Sigmoid colon (tissue), 7 donors: ENCODE data around the gene MCTP1. TPM values are rescaled to one million over a fixed set of nuclear protein-coding genes. Genes with fewer than 3 reads are reported as not detected.

Experiments used
- DNase-seq: peaks from one replicate; pipeline ENCODE4 v3.0.0-alpha.2; 2019
- H3K27ac ChIP-seq, 4 donors: fragments of 200-600 bp; sonication (generic); one replicate each; pipeline ENCODE4 v1.5.1; 2016 to 2019; ENCODE audit warnings: mild to moderate bottlenecking in 1 of 4
- H3K27me3 ChIP-seq, 3 donors: fragments of 200-600 bp; sonication (generic); one replicate each; pipeline ENCODE4 v1.5.1; 2019; ENCODE audit warnings: mild to moderate bottlenecking in 1 of 3
- H3K36me3 ChIP-seq, 4 donors: fragments of 200-600 bp; sonication (generic); one replicate each; pipeline ENCODE4 v1.5.1; 2016 to 2019
- H3K4me1 ChIP-seq, 4 donors: fragments of 200-600 bp; sonication (generic); one replicate each; pipeline ENCODE4 v1.5.1; 2017 to 2019
- H3K4me3 ChIP-seq, 4 donors: fragments of 200-600 bp; sonication (generic); one replicate each; pipeline ENCODE4 v1.5.1; 2017 to 2019; ENCODE audit warnings: mild to moderate bottlenecking in 2 of 4, moderate library complexity in 1 of 4
- H3K9me3 ChIP-seq, 4 donors: fragments of 200-600 bp in 3 of 4; sonication (generic) in 3 of 4; one replicate each; pipeline versions ENCODE4 v1.5.1 to v1.6.1; 2013 to 2019
- CTCF ChIP-seq, 4 experiments: fragments of 450-650 bp in 3 of 4; fragments of 200-600 bp in 1 of 4; IDR thresholded peaks; one replicate each; pipeline ENCODE4 v1.5.1; 2016 to 2019; ENCODE audit warnings: antibody characterized with exemption in 4 of 4, mild to moderate bottlenecking in 3 of 4, moderate library complexity in 2 of 4
- EP300 ChIP-seq, 4 donors: sonication (generic); formaldehyde crosslinking; IDR thresholded peaks; one replicate each; pipeline ENCODE4 v1.6.1; 2017; ENCODE audit warnings: antibody characterized with exemption in 4 of 4
- POLR2A ChIP-seq, 2 donors: fragments of 450-650 bp; IDR thresholded peaks; one replicate each; pipeline ENCODE4 v1.6.1; 2016; ENCODE audit warnings: antibody characterized with exemption in 2 of 2, mild to moderate bottlenecking in 2 of 2, moderate library complexity in 2 of 2
- POLR2AphosphoS5 ChIP-seq, 4 donors: sonication (generic); formaldehyde crosslinking; IDR thresholded peaks; one replicate each; pipeline ENCODE4 v1.6.1; 2017; ENCODE audit warnings: antibody characterized with exemption in 4 of 4
- whole genome bisulfite sequencing, 2 donors: extraction: QIAGEN DNeasy Blood & Tissue Kit; methylation state at CpG; one replicate each; pipeline ENCODE4 v1.1.7; 2013; 5-methylcytosine and 5-hydroxymethylcytosine counted together
- intact Hi-C: fragments of 100-400 bp; cut with DNase I; formaldehyde crosslinking; loops from one replicate; pipeline ENCODE4 v1.15.1; 2023
- polyA plus RNA-seq, 3 donors: library from polyadenylated mRNA; stranded (reverse); fragments of 200-250 nt; gene quantifications; one replicate each; pipeline ENCODE4 v1.2.3, GENCODE V29; 2013
- total RNA-seq, 4 donors: library from RNA; depleted of rRNA; stranded (reverse); fragments of >200 nt; gene quantifications; one replicate each; pipeline ENCODE4 v1.1.0, GENCODE V29; 2016
- donor health status: healthy with polysubstance abuse.
- donor health status: Bipolar disorder and iron deficiency.
- donor health status: healthy.

MCTP1 gene
- total and polyA plus RNA-seq, 7 donors: 2.1 to 20.5 (median 12.5) TPM

GRCh38 chr5:94857111-94857510 lies 427.8 kb downstream of the MCTP1 start:
- TF ChIP-seq POLR2A (IDR thresholded peaks at IDR 0.05): no peak
- TF ChIP-seq POLR2AphosphoS5 (IDR thresholded peaks at IDR 0.05): no peak
- no peak for DNase-seq
- Histone ChIP-seq H3K27me3 (no peaks in the 10 kb centered on the region), H3K4me3 (no peak overlapping the region), H3K4me1 (no peaks in the 10 kb centered on the region), H3K36me3 (no peaks in the 10 kb centered on the region), H3K27ac (no peak overlapping the region), H3K9me3 (no peaks in the 10 kb centered on the region)
- intact Hi-C loops: no loop called here
- 25 to 35% methylated on average over 2 of the region's 2 CpGs for WGBS, 2 donors

- WGBS, 2 donors: 58 to 81% methylated on average over 3 of the region's 3 CpGs
- no peak for DNase-seq
- Histone ChIP-seq H3K27ac (no peak overlapping the region), H3K4me3 (no peak overlapping the region), H3K4me1 (no peaks in the 10 kb centered on the region), H3K9me3 (no peaks in the 10 kb centered on the region), H3K27me3 (no peaks in the 10 kb centered on the region), H3K36me3 (no peaks in the 10 kb centered on the region)
- intact Hi-C loops: no loop called here
- TF ChIP-seq POLR2AphosphoS5 (IDR thresholded peaks at IDR 0.05): no peak
- no peak for TF ChIP-seq POLR2A (IDR thresholded peaks at IDR 0.05)
- no peak for TF ChIP-seq EP300 (IDR thresholded peaks at IDR 0.05)
- TF ChIP-seq CTCF (IDR thresholded peaks at IDR 0.05): no peak
These were observed 428.6 kb downstream of the MCTP1 start for GRCh38 chr5:94856257-94856800.

- Histone ChIP-seq H3K27me3 (no peaks in the 10 kb centered on the region), H3K9me3 (no peaks in the 10 kb centered on the region), H3K36me3 (no peaks in the 10 kb centered on the region), H3K27ac (no peak overlapping the region), H3K4me3 (no peak overlapping the region), H3K4me1 (no peaks in the 10 kb centered on the region)
- no peak for DNase-seq
- TF ChIP-seq EP300 (IDR thresholded peaks at IDR 0.05): no peak
- TF ChIP-seq POLR2A (IDR thresholded peaks at IDR 0.05): no peak
- TF ChIP-seq CTCF (IDR thresholded peaks at IDR 0.05): no peak
- TF ChIP-seq POLR2AphosphoS5 (IDR thresholded peaks at IDR 0.05): no peak
- 55 to 65% methylated on average over 6 of the region's 6 CpGs for WGBS, 2 donors
- intact Hi-C loops: no loop called here
These were observed 429.4 kb downstream of the MCTP1 start for GRCh38 chr5:94855543-94855942.

GRCh38 chr5:94853120-94853519 lies 431.8 kb downstream of the MCTP1 start:
- H3K4me1 ChIP-seq: no peaks in the 10 kb centered on the region
- no peaks in the 10 kb centered on the region for H3K27me3 ChIP-seq
- TF ChIP-seq CTCF (IDR thresholded peaks at IDR 0.05) (no peak), EP300 (IDR thresholded peaks at IDR 0.05) (no peak), POLR2A (IDR thresholded peaks at IDR 0.05) (no peak), POLR2AphosphoS5 (IDR thresholded peaks at IDR 0.05) (no peak)
- H3K9me3 ChIP-seq: no peaks in the 10 kb centered on the region
- WGBS, 2 donors: 65 to 79% methylated on average over 2 of the region's 2 CpGs
- intact Hi-C loops: no loop called here
- H3K36me3 ChIP-seq: no peaks in the 10 kb centered on the region
- H3K27ac ChIP-seq: no peak overlapping the region
- DNase-seq: no peak
- no peak overlapping the region for H3K4me3 ChIP-seq

- Histone ChIP-seq H3K27ac (no peak overlapping the region), H3K36me3 (no peaks in the 10 kb centered on the region), H3K27me3 (no peaks in the 10 kb centered on the region), H3K4me3 (no peak overlapping the region), H3K4me1 (no peaks in the 10 kb centered on the region), H3K9me3 (no peaks in the 10 kb centered on the region)
- intact Hi-C loops: no loop called here
- DNase-seq: no peak
- TF ChIP-seq CTCF (IDR thresholded peaks at IDR 0.05) (no peak), POLR2A (IDR thresholded peaks at IDR 0.05) (no peak), EP300 (IDR thresholded peaks at IDR 0.05) (no peak), POLR2AphosphoS5 (IDR thresholded peaks at IDR 0.05) (no peak)
- 80 to 87% methylated on average over 1 of the region's 1 CpG for WGBS, 2 donors
These were observed 433.9 kb downstream of the MCTP1 start for GRCh38 chr5:94850960-94851359.
